ENCODE measurements around the gene IGSF9B.
"Not testable (repeated sequence)": the region's sequence is repeated elsewhere in the genome, so short reads cannot be mapped to it uniquely, and the experiment has no call there.

Gene IGSF9B, protein sequence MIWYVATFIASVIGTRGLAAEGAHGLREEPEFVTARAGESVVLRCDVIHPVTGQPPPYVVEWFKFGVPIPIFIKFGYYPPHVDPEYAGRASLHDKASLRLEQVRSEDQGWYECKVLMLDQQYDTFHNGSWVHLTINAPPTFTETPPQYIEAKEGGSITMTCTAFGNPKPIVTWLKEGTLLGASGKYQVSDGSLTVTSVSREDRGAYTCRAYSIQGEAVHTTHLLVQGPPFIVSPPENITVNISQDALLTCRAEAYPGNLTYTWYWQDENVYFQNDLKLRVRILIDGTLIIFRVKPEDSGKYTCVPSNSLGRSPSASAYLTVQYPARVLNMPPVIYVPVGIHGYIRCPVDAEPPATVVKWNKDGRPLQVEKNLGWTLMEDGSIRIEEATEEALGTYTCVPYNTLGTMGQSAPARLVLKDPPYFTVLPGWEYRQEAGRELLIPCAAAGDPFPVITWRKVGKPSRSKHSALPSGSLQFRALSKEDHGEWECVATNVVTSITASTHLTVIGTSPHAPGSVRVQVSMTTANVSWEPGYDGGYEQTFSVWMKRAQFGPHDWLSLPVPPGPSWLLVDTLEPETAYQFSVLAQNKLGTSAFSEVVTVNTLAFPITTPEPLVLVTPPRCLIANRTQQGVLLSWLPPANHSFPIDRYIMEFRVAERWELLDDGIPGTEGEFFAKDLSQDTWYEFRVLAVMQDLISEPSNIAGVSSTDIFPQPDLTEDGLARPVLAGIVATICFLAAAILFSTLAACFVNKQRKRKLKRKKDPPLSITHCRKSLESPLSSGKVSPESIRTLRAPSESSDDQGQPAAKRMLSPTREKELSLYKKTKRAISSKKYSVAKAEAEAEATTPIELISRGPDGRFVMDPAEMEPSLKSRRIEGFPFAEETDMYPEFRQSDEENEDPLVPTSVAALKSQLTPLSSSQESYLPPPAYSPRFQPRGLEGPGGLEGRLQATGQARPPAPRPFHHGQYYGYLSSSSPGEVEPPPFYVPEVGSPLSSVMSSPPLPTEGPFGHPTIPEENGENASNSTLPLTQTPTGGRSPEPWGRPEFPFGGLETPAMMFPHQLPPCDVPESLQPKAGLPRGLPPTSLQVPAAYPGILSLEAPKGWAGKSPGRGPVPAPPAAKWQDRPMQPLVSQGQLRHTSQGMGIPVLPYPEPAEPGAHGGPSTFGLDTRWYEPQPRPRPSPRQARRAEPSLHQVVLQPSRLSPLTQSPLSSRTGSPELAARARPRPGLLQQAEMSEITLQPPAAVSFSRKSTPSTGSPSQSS (N-terminal part only)

DNA sequence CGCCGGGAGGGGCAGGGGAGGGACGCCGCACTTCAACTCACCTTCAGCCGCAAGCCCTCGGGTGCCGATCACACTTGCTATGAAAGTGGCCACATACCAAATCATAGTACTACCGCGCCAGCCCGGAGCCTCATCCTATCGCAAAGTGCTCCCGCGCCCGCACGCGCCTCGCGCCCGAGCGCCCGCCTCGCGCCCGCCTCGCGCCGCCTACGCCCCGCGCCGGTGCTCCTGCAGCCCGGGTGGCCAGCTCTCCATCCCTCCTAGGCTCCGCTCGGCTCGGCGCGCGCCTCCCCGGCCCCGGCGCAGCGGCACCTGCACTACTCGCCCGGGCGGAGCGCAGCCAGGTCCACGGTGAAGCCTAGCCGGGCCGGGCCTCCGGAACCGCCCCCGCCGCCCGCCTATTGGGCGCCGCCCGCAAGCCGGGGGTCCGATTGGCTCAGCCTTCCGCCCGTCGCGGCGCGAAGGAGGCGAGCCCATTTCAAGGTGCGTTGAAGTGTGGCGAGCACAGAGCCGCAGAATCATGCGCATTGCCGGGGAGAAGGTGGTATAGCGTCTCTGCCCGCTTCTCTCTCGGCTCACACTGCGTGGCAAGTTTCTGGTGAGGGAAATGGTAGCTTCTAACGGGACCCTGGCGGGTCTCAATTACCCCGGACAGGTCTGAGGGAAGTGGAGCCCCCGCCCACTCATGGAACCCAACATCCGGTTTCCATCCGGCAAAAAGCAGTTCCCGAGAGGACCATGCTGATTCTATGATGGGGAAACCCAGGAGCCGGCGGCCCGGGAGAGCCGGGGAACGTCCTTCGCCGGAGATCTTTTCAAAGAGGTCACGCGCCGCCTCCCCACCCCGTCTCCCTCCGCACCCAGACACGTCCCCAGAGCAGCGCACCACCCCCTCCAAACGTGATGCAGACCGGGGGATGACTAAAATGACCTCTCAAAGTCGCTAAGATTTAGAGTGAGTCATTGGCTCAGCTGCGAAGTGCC lies at the start of gene IGSF9B:
Gene IGSF9B (minus strand): TSS at position 319 of the 984 bp plus-strand sequence. CDS start 214 bp downstream, at position 105.
- no peak for TF ChIP-seq JUND (IDR thresholded peaks at IDR 0.05; ENCODE audit: low read depth)
- DNase-seq (ENCODE audit: low read depth in 1 of 2, low spot score in 1 of 2) = peak; percentile 97 to 100
- in situ Hi-C loops (cut with HindIII; ENCODE audit: low pct_unique_long_range_greater_than_20kb, low sequenced_read_pairs) = no loop called here

DNA sequence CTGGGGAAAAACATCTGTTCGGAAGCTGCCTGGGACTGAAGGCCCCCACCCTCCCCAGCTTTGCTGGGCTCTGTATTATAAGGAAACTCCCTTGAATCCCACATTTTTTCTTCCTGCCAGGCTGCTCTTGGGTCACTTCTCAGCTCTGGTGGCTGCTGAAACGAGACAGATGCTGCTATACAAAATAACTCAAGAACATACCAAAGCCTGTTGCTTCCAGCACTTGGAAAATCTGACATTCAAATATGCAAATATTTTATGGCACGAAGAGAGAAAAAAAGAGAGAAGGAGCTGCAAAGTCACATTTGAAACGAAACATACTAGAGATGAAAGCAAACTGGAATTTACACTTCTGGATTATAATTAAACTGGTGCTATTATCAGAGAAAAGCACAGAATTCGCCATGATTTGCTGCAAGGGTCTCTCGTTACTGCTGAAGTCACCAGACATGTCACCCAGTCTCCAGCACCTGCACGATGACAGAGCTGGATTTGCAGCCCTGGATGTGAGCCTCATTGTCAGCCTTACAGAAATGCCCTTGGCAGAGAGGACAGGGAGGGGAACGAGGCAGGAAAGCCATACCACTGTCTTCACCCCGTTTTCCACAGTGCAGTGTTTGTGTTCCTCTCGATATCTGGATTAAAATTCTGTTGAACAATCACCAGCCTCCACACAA lies 47.9 kb upstream of the IGSF9B start:
- TF ChIP-seq JUND (IDR thresholded peaks at IDR 0.05; ENCODE audit: low read depth) = no peak
- DNase-seq (ENCODE audit: low read depth in 1 of 2, low spot score in 1 of 2) = no peak
- in situ Hi-C loops (cut with HindIII; ENCODE audit: low pct_unique_long_range_greater_than_20kb, low sequenced_read_pairs) = no loop called here

DNA sequence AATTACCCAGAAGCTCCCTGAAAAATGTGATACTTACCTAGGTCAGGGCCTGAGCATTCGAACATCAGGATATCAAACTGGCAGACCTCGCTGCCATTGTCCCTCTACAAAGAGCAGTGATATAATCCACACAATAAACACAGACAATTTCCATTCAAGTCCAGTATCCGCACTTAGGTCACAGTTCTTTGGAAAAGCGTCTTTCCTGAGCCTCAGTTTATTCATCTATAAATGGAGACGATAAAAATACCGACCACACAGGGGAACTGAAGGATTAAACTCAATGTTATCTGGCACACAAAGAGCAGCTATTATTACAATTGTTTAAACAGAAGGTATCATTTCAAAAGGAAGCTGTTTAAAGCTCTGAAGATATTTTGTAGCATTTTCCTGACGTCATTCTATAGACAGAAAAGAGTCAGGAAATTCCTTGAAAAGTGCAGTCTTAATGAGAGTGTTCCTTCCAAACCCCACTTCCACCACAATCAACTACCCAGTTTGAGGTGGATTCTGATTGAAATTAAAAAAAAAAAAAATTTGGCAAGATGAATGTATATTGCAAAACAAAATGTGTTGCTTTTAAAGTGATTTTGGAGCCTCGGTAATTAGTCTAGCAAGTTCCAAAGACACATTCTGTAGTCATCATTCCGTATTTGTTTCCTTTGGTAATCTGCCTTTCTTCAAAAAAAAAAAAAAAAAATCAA lies 47.2 kb upstream of the IGSF9B start:
- no peak for TF ChIP-seq JUND (IDR thresholded peaks at IDR 0.05; ENCODE audit: low read depth)
- DNase-seq (ENCODE audit: low read depth in 1 of 2, low spot score in 1 of 2) = no peak
- in situ Hi-C loops (cut with HindIII; ENCODE audit: low pct_unique_long_range_greater_than_20kb, low sequenced_read_pairs) = no loop called here

DNA sequence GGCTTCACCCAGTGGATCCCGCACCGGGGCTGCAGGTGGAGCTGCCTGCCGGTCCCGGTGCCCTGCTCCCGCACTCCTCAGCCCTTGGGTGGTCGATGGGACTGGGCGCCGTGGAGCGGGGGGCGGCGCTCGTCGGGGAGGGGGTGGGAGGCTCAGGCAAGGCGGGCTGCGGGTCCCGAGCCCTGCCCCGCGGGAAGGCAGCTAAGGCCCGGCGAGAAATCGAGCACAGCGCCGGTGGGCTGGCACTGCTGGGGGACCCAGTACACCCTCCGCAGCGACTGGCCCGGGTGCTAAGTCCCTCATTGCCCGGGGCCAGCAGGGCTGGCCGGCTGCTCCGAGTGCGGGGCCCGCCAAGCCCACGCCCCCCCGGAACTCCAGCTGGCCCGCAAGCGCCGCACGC lies 46.1 kb upstream of the IGSF9B start:
- DNase-seq (ENCODE audit: low read depth in 1 of 2, low spot score in 1 of 2); in situ Hi-C loops (cut with HindIII; ENCODE audit: low pct_unique_long_range_greater_than_20kb, low sequenced_read_pairs): not testable (repeated sequence)

DNA sequence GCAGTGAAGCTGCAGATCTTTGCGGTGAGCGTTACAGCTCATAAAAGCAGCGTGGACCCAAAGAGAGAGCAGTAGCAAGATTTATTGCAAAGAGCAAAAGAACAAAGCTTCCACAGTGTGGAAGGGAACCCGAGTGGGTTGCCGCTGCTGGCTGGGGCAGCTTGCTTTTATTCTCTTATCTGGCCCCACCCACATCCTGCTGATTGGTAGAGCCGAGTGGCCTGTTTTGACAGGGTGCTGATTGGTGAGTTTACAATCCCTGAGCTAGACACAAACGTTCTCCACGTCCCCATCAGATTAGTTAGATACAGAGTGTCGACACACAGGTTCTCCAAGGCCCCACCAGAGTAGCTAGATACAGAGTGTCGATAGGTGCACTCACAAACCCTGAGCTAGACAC lies 45.6 kb upstream of the IGSF9B start:
- in situ Hi-C loops (cut with HindIII; ENCODE audit: low pct_unique_long_range_greater_than_20kb, low sequenced_read_pairs); DNase-seq (ENCODE audit: low read depth in 1 of 2, low spot score in 1 of 2): not testable (repeated sequence)

DNA sequence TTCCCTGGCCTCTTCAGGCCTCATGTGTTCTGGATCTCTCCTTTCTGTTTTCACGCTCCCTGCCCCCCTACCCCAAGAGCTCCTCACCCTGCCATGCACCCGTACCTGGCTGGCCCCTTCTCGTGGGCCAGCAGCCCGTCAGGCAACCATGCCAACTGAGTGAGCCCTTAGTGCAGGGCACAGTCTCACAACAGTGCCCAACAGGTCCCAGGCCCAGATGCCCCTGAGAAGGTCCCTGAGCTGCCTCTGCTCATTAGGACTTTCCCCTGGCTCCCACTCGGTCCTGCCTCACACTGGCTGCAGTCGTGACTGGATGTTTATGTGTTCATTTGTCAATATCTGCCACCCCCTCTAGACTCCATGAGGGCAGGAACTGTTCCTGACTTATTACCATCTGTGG lies 44.8 kb upstream of the IGSF9B start:
- no peak for DNase-seq (ENCODE audit: low read depth in 1 of 2, low spot score in 1 of 2)
- in situ Hi-C loops (cut with HindIII; ENCODE audit: low pct_unique_long_range_greater_than_20kb, low sequenced_read_pairs) = no loop called here
- no peak for TF ChIP-seq JUND (IDR thresholded peaks at IDR 0.05; ENCODE audit: low read depth)

DNA sequence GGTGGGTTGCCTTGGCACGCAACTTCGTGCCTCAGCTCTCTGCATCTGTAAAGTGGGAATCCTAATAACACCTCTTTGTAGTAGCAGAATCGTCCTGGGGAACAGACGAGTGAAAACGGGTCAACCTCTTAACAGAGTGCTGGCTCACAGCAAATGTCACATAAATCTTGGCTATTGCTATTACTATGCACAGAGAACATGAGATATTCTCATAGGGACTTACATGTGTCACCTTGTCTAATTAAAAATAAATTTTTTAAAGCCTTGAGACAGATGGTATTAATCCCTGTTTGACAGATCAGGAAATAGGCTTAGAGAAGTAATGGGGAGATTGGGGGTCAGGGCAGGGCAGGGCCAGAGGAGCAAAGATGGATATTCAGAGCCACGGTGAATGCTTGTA lies 44.3 kb upstream of the IGSF9B start:
- no peak for DNase-seq (ENCODE audit: low read depth in 1 of 2, low spot score in 1 of 2)
- in situ Hi-C loops (cut with HindIII; ENCODE audit: low pct_unique_long_range_greater_than_20kb, low sequenced_read_pairs) = no loop called here
- no peak for TF ChIP-seq JUND (IDR thresholded peaks at IDR 0.05; ENCODE audit: low read depth)

DNA sequence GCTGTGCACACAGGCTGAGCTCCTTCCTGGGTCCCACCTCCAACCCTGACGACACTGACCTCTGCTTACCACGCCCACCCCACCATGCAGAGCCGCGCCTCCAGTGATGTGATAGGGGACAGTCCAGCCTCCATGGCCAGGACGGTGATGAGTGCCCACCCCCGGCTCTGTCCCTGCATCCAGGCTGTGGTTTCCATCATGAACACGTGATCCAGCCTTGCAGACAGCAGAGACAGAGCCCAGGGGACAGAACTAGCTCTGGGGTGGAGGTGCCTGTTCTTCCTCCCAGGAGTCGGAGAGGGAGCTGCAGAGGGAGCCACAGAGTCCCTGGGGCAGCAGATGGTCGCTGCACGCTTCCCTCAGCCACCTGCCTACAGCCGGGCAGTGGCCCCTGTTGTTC lies 42.6 kb upstream of the IGSF9B start:
- in situ Hi-C loops (cut with HindIII; ENCODE audit: low pct_unique_long_range_greater_than_20kb, low sequenced_read_pairs) = no loop called here
- TF ChIP-seq JUND (IDR thresholded peaks at IDR 0.05; ENCODE audit: low read depth) = no peak
- DNase-seq (ENCODE audit: low read depth in 1 of 2, low spot score in 1 of 2) = no peak

DNA sequence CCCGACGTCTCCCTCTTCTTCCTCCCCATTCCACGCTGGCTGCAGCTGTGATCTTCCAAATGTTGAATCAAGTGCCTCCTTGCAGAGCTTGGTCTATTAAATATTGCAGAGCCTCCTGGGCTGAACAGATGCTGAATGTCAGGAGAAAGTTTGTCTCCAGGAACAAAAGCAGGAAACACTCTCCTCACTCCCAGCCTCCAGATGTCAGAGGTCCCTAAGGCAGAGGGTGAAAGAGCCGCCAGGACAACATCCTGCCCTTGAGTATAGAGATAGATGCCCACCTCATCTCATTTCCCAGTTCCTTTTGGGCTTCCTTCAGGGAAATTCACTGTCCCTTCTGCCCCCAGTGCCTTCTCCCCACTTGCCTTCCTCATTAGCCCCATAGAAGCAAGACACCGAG lies 40.8 kb upstream of the IGSF9B start:
- no peak for TF ChIP-seq JUND (IDR thresholded peaks at IDR 0.05; ENCODE audit: low read depth)
- in situ Hi-C loops (cut with HindIII; ENCODE audit: low pct_unique_long_range_greater_than_20kb, low sequenced_read_pairs) = no loop called here
- DNase-seq (ENCODE audit: low read depth in 1 of 2, low spot score in 1 of 2) = no peak

DNA sequence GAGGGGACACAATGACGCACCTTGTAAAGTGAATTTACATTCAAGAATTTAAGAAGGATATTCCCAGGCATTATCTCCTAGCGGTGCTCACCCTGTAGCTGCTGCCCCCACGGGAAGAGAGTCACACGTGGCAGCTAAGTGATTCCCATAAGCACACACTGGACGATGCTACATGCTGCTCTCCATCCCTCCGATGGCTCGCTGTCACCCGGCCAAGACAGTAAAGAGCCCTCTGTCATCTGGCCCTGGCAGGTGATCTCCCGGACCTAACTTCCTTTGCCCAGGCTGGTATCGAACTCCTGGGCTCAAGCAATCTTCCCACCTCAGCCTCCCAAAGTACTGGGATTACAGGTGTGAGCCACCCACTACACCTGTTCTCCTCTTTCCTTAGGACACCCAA lies 39.9 kb upstream of the IGSF9B start:
- TF ChIP-seq JUND (IDR thresholded peaks at IDR 0.05; ENCODE audit: low read depth) = no peak
- in situ Hi-C loops (cut with HindIII; ENCODE audit: low pct_unique_long_range_greater_than_20kb, low sequenced_read_pairs) = no loop called here
- DNase-seq (ENCODE audit: low read depth in 1 of 2, low spot score in 1 of 2) = no peak

DNA sequence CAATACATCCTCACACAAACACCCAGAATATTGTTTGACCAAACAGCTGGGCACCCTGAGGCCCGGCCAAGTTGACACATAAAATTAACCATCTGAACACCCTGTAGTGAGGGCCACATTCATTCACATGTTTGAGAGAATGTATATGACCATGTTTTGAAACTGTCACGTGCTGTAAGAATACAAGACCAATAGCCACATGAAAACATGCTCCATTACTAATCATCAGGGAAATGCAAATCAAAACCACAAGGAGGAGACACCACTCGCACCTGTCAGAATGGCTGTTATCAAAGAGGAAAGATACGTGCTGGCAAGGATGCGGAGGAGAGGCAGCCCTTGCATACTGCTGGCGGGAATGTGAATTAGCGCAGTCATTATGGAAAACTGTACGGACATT lies 38.3 kb upstream of the IGSF9B start:
- TF ChIP-seq JUND (IDR thresholded peaks at IDR 0.05; ENCODE audit: low read depth) = no peak
- in situ Hi-C loops (cut with HindIII; ENCODE audit: low pct_unique_long_range_greater_than_20kb, low sequenced_read_pairs) = no loop called here
- DNase-seq (ENCODE audit: low read depth in 1 of 2, low spot score in 1 of 2) = no peak
